Myocyte (in vitro differentiated cells): ENCODE measurements around the gene UBN1. TPM values are rescaled to one million over a fixed set of nuclear protein-coding genes. Genes with fewer than 3 reads are reported as not detected.
"Not testable (repeated sequence)": the region's sequence is repeated elsewhere in the genome, so short reads cannot be mapped to it uniquely, and the experiment has no call there.

ENCODE experiments used
- DNase-seq: peaks from one replicate; pipeline ENCODE4 v3.0.0-alpha.2; 2012; ENCODE audit warnings: low read depth
- total RNA-seq: library from RNA; depleted of rRNA; stranded (reverse); fragments of >200 nt; gene quantifications from 2 replicates; pipeline ENCODE4 v1.2.3, GENCODE V29; 2014

Gene UBN1
- total RNA-seq, 1 donor from 2014 or later = 35.4 TPM

GRCh38 chr16:4927661-4928060 lies 80.4 kb downstream of the UBN1 start:
- no peak for DNase-seq

GRCh38 chr16:4928227-4928626 lies 80.9 kb downstream of the UBN1 start:
- DNase-seq = no peak

- DNase-seq = not testable (repeated sequence)
Observed at GRCh38 chr16:4929619-4930018, 82.3 kb downstream of the UBN1 start.

- DNase-seq = no peak
Observed at GRCh38 chr16:4931381-4931780, 84.1 kb downstream of the UBN1 start.

Other genes with a start within 250 kb of the UBN1 start
- gene UBALD1, start 232.6 kb upstream of the UBN1 start, total RNA-seq = 10.0 and 12.8 TPM in 2 replicates
- 31.9 and 33.6 TPM in 2 replicates for gene MGRN1, start 222.7 kb upstream of the UBN1 start, total RNA-seq
- gene NUDT16L1, start 153.9 kb upstream of the UBN1 start, total RNA-seq = 81.4 and 102 TPM in 2 replicates
- gene ANKS3, start 113.2 kb upstream of the UBN1 start, total RNA-seq = 16.8 and 18.0 TPM in 2 replicates
- 0.91 and 1.1 TPM in 2 replicates for gene DNAAF8, start 112.9 kb upstream of the UBN1 start, total RNA-seq
- 10.9 and 16.1 TPM in 2 replicates for gene ZNF500, start 80.3 kb upstream of the UBN1 start, total RNA-seq
- gene SEPTIN12, start 59.1 kb upstream of the UBN1 start, total RNA-seq = not detected in 2 replicates
- gene SMIM22, start 52.1 kb upstream of the UBN1 start, total RNA-seq = not detected in 2 replicates
- 21.1 and 46.6 TPM in 2 replicates for gene ROGDI, start 44.8 kb upstream of the UBN1 start, total RNA-seq
- 39.7 and 56.3 TPM in 2 replicates for gene GLYR1, start 193 bp upstream of the UBN1 start, total RNA-seq
- gene PPL, start 89.7 kb downstream of the UBN1 start, total RNA-seq = 5.9 and 25.4 TPM in 2 replicates
- gene SEC14L5, start 110.8 kb downstream of the UBN1 start, total RNA-seq = 0.16 and 0.68 TPM in 2 replicates
- gene NAGPA, start 186.5 kb downstream of the UBN1 start, total RNA-seq = 14.4 and 38.8 TPM in 2 replicates
- 0.43 and 0.94 TPM in 2 replicates for gene C16orf89, start 218.5 kb downstream of the UBN1 start, total RNA-seq
- gene ALG1, start 224.4 kb downstream of the UBN1 start, total RNA-seq = 16.9 and 20.6 TPM in 2 replicates